Hindlimb muscle (tissue), 1 donor: Measurements from ENCODE around the gene CFAP157. TPM values are rescaled to one million over a fixed set of nuclear protein-coding genes. Genes with fewer than 3 reads are reported as not detected.

ENCODE experiments used
- DNase-seq: peaks from one replicate; pipeline ENCODE4 v3.0.0-alpha.2; 2013
- polyA plus RNA-seq: library from polyadenylated mRNA; unstranded; fragments of 120-200 nt; gene quantifications from one replicate; pipeline ENCODE4 v1.2.1, GENCODE V29; 2013; ENCODE audit not compliant: insufficient read length

CFAP157 gene
- polyA plus RNA-seq, 1 donor = 1.4 TPM

- DNase-seq = no peak
Observed at GRCh38 chr9:127693697-127694096, 13.1 kb upstream of the CFAP157 start.

GRCh38 chr9:127694890-127695720, 11.7 kb upstream of the CFAP157 start:
- no peak for DNase-seq

GRCh38 chr9:127697575-127697974, 9.2 kb upstream of the CFAP157 start:
- DNase-seq = no peak

GRCh38 chr9:127698386-127698785, 8.4 kb upstream of the CFAP157 start:
- no peak for DNase-seq

- peak; percentile 95 for DNase-seq
Observed at GRCh38 chr9:127698985-127699670, 7.7 kb upstream of the CFAP157 start.

GRCh38 chr9:127700140-127700539, 6.6 kb upstream of the CFAP157 start:
- no peak for DNase-seq

- DNase-seq = no peak
Observed at GRCh38 chr9:127700594-127701255, 6.1 kb upstream of the CFAP157 start.

- no peak for DNase-seq
Observed at GRCh38 chr9:127703289-127703946, 3.4 kb upstream of the CFAP157 start.

GRCh38 chr9:127705577-127706379, 1.0 kb upstream of the CFAP157 start:
- DNase-seq = no peak

- no peak for DNase-seq
Observed at GRCh38 chr9:127707766-127708165, 978 bp downstream of the CFAP157 start.

GRCh38 chr9:127708952-127709587, 2.3 kb downstream of the CFAP157 start:
- no peak for DNase-seq

- no peak for DNase-seq
Observed at GRCh38 chr9:127710204-127710783, 3.5 kb downstream of the CFAP157 start.

- no peak for DNase-seq
Observed at GRCh38 chr9:127711226-127711701, 4.5 kb downstream of the CFAP157 start.

GRCh38 chr9:127711831-127712274, 5.1 kb downstream of the CFAP157 start:
- DNase-seq = peak; percentile 36

GRCh38 chr9:127712371-127712770, 5.6 kb downstream of the CFAP157 start:
- no peak for DNase-seq

GRCh38 chr9:127712867-127713266, 6.1 kb downstream of the CFAP157 start:
- no peak for DNase-seq

- no peak for DNase-seq
Observed at GRCh38 chr9:127714020-127714750, 7.4 kb downstream of the CFAP157 start.

GRCh38 chr9:127714951-127715469, 8.2 kb downstream of the CFAP157 start:
- peak; percentile 29 for DNase-seq

GRCh38 chr9:127715470-127716337, 8.9 kb downstream of the CFAP157 start, which contains the start of the genes PTRH1 and TTC16:
TSS of gene PTRH1 (minus strand) at chr9:127715663. CDS start at chr9:127715639, 24 bp downstream.
TSS of gene TTC16 (plus strand) at chr9:127716079. CDS start at chr9:127716146, 67 bp downstream.
- DNase-seq = peak; percentile 98
